Thyroid gland (tissue), 4 donors: ENCODE measurements around the gene NADK. TPM values are rescaled to one million over a fixed set of nuclear protein-coding genes. Genes with fewer than 3 reads are reported as not detected.

ENCODE experiments used
- DNase-seq, 2 donors: peaks; one replicate each; pipeline ENCODE4 v3.0.0-alpha.2; 2019
- H3K27ac ChIP-seq, 3 donors: fragments of 200-600 bp; sonication (generic); 1 replicate in 2 of 3; 2 replicates in 1 of 3; pipeline ENCODE4 v1.5.1; 2016 to 2019; ENCODE audit warnings: mild to moderate bottlenecking in 1 of 3, moderate library complexity in 1 of 3
- H3K27me3 ChIP-seq: fragments of 200-600 bp; sonication (generic); one replicate; pipeline ENCODE4 v1.5.1; 2019
- H3K36me3 ChIP-seq, 2 donors: fragments of 200-600 bp; sonication (generic); one replicate each; pipeline ENCODE4 v1.5.1; 2016 to 2019
- H3K4me1 ChIP-seq, 2 donors: fragments of 200-600 bp; sonication (generic); one replicate each; pipeline ENCODE4 v1.5.1; 2017 to 2019
- H3K4me3 ChIP-seq, 3 donors: fragments of 200-600 bp; sonication (generic); replicated peaks in 1 of 3; 1 replicate in 2 of 3; 2 replicates in 1 of 3; pipeline ENCODE4 v1.5.1; 2016; ENCODE audit warnings: mild to moderate bottlenecking in 1 of 3
- H3K9me3 ChIP-seq: fragments of 200-600 bp; sonication (generic); one replicate; pipeline ENCODE4 v1.5.1; 2017
- POLR2A ChIP-seq, 2 donors: fragments of 450-650 bp; IDR thresholded peaks; one replicate each; pipeline ENCODE4 v1.6.1; 2017; ENCODE audit warnings: antibody characterized with exemption in 2 of 2, mild to moderate bottlenecking in 2 of 2, moderate library complexity in 1 of 2
- WGBS, 2 donors: methylation state at CpG; one replicate each; pipeline ENCODE4 v1.1.5; 2017; 5-methylcytosine and 5-hydroxymethylcytosine counted together
- intact Hi-C: fragments of 100-400 bp; cut with DNase I; formaldehyde crosslinking; loops from one replicate; pipeline ENCODE4 v1.15.1; 2023
- total RNA-seq, 4 donors: library from RNA; depleted of rRNA; stranded (reverse); fragments of >200 nt; gene quantifications; one replicate each; pipeline ENCODE4 v1.2.3, GENCODE V29; 2016
- TF ChIP-seq, protein P1 (sequence below), 6 experiments: fragments of 200-600 bp in 3 of 6; fragments of 450-650 bp in 3 of 6; sonication (generic) in 3 of 6; IDR thresholded peaks; one replicate each; pipeline ENCODE4 v1.5.1; 2016 to 2019; ENCODE audit warnings: antibody characterized with exemption in 6 of 6, mild to moderate bottlenecking in 2 of 6, inconsistent platforms in 1 of 6, moderate library complexity in 1 of 6

Gene NADK
- total RNA-seq, 4 donors from 2014 or later, result 64.8 to 91.4 (median 84.2) TPM

DNA sequence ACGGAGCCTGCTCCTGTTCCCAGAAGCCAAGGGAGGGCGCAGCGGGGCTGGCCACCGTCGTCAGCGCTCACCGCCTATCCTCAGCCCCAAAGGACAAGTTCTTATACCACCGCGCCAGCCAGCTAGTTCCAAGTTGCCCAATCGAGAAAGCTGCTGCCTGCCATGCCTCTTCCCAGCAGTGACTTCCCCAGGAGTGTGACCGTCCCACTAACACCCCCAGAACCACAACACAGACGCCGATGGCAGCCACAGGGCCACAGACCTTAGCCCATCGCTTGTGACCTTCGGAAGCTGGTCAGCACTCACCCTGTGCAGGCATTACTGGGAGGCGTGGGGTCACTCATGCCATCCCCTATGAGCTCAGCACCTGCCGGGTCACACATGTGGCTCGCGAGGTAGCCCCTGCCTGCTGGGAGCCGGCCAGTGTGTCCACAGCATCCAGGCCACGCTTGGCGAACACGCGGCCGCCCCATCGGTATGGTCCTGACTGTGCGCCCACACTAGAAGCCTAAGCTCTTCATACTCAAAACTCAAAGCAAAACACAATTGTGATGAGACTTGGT lies 20.1 kb downstream of the NADK start:
- H3K9me3 ChIP-seq, result no peaks in the 10 kb centered on the region
- intact Hi-C loops, result loop anchor here (5.0 kb wide), 1 partner anchor 149 kb away; no protein-coding TSS in a partner anchor
- H3K27ac ChIP-seq, result peak overlapping the region; percentile 90 to 95 (median 91)
- TF ChIP-seq, protein P1, sequence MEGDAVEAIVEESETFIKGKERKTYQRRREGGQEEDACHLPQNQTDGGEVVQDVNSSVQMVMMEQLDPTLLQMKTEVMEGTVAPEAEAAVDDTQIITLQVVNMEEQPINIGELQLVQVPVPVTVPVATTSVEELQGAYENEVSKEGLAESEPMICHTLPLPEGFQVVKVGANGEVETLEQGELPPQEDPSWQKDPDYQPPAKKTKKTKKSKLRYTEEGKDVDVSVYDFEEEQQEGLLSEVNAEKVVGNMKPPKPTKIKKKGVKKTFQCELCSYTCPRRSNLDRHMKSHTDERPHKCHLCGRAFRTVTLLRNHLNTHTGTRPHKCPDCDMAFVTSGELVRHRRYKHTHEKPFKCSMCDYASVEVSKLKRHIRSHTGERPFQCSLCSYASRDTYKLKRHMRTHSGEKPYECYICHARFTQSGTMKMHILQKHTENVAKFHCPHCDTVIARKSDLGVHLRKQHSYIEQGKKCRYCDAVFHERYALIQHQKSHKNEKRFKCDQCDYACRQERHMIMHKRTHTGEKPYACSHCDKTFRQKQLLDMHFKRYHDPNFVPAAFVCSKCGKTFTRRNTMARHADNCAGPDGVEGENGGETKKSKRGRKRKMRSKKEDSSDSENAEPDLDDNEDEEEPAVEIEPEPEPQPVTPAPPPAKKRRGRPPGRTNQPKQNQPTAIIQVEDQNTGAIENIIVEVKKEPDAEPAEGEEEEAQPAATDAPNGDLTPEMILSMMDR (IDR thresholded peaks at IDR 0.05), result no peak
- TF ChIP-seq POLR2A (IDR thresholded peaks at IDR 0.05), result no peak
- H3K4me3 ChIP-seq, result peak overlapping the region in 1 of 3 donors; percentile 4
- peaks cover 39 to 54% of the 10 kb centered on the region in 2 donors for H3K36me3 ChIP-seq
- peak; percentile 66 to 72 for DNase-seq
- peaks cover 25 to 32% of the 10 kb centered on the region in 2 donors for H3K4me1 ChIP-seq
- 75 to 81% methylated on average over 22 to 27 of the region's 27 CpGs for WGBS, 2 donors
- no peaks in the 10 kb centered on the region for H3K27me3 ChIP-seq

DNA sequence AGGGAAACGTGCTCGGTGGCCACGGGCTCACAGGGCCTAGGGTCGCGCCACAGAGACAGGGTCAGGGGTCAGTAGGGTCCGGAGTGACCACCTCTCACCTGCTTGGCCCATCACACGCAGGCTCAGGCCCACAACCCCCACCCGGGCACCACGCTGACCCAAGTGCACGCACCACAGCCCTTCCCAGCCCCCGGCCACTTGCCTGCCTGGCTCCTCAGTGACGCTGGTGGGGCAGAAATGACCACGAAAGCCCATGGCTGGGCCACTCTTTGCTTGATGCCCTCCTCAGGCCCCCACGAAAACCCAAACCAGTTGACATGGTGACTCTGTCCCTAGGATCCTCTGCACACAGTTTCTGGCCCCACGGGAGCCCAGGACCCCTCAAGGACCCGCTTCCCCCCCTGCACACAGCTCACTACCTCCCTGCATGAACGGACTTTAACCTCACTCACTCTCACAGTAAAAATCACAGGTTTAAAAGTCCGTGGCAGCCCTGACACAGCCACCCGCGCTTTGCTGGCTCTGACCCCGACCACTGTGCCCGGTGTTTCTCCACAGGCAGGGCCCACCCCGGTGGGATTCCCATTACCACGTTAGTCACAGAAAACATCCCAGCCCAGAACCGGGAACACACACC lies 20.7 kb downstream of the NADK start:
- Histone ChIP-seq H3K4me1 (peaks cover 25 to 32% of the 10 kb centered on the region in 2 donors), H3K27me3 (no peaks in the 10 kb centered on the region), H3K4me3 (no peak overlapping the region), H3K36me3 (peaks cover 41 to 58% of the 10 kb centered on the region in 2 donors), H3K27ac (peak overlapping the region; percentile 90 to 95 (median 91)), H3K9me3 (no peaks in the 10 kb centered on the region)
- TF ChIP-seq, protein P1 (IDR thresholded peaks at IDR 0.05), result no peak
- TF ChIP-seq POLR2A (IDR thresholded peaks at IDR 0.05), result no peak
- intact Hi-C loops, result loop anchor here (5.0 kb wide), 1 partner anchor 150 kb away; no protein-coding TSS in a partner anchor
- DNase-seq, result no peak
- 87% methylated on average over 22 to 25 of the region's 25 CpGs for WGBS, 2 donors

DNA sequence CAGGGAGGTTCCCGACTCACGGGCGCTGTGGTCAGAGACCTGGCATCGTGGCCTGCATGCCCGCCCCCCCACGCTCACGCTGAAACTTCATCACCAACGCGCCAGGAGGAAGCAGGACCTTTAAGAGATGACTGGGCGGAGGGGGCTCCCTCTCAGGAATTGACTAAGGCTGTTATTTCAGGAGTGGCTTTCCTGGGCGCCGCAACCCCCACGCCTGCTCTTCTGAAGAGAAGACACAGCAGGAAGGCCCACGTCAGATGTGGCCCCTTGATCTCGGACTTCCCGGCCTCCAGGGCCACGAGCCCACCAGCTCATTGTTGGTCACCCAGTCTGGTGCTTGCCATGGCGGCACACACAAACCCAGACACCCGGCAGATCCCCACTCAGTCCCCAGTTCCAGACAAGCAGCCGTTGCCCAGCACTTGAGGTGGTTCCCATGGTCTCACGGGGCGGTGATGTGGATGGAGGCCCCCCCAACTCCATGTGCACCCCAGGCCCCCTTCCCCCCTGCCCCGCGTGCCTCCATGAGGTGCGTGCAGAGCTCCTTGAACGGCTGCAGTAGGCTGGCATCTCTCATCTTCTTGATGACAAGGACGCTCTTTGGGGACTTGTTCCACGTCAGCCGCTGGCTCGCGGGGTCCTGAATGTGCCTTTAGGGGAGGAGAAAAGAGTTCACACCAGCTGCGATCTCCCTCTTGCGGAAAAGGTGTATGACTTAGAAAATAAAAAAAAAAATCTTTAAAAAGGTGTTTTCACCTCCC lies 21.4 kb downstream of the NADK start:
- DNase-seq, result no peak
- H3K27ac ChIP-seq, result peak overlapping the region in 2 of 3 donors; percentile 90 to 91
- TF ChIP-seq, protein P1 (IDR thresholded peaks at IDR 0.05), result no peak
- TF ChIP-seq POLR2A (IDR thresholded peaks at IDR 0.05), result no peak
- peaks cover 44 to 57% of the 10 kb centered on the region in 2 donors for H3K36me3 ChIP-seq
- intact Hi-C loops, result loop anchor here (5.0 kb wide), 1 partner anchor 150 kb away; no protein-coding TSS in a partner anchor
- no peaks in the 10 kb centered on the region for H3K27me3 ChIP-seq
- H3K4me1 ChIP-seq, result peaks cover 25 to 32% of the 10 kb centered on the region in 2 donors
- no peak overlapping the region for H3K4me3 ChIP-seq
- WGBS, 2 donors, result 90 to 93% methylated on average over 27 to 33 of the region's 33 CpGs
- no peaks in the 10 kb centered on the region for H3K9me3 ChIP-seq

DNA sequence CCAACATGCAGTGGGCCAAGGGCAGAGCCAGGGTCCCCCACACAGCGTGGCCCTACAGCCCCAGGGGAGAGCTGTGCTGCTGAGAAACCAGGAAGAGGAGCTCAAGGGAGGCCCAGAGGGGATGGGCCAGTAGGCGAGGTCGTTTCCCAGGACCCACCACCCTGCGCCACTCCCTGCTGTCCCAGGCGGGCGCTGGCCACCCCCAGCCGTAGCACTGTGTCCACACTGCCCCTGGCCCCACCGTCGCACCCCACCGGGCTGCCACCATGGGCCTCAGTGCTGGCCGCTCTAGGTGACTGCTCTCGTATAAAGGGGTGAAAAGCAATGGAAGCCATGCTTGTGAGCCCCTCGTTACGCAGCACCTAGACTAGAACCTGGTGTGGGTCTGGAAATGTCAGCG lies 22.4 kb downstream of the NADK start:
- 93% methylated on average over 8 to 12 of the region's 15 CpGs for WGBS, 2 donors
- H3K36me3 ChIP-seq, result peaks cover 42 to 50% of the 10 kb centered on the region in 2 donors

More for the DNA sequence above, 22.4 kb downstream of the NADK start:
- Histone ChIP-seq H3K4me1 (peaks cover 25 to 32% of the 10 kb centered on the region in 2 donors), H3K27ac (no peak overlapping the region), H3K4me3 (no peak overlapping the region), H3K9me3 (no peaks in the 10 kb centered on the region), H3K27me3 (no peaks in the 10 kb centered on the region)
- intact Hi-C loops, result loop anchor here (5.0 kb wide), 1 partner anchor 151 kb away; no protein-coding TSS in a partner anchor
- no peak for TF ChIP-seq POLR2A (IDR thresholded peaks at IDR 0.05)
- TF ChIP-seq, protein P1 (IDR thresholded peaks at IDR 0.05), result no peak
- no peak for DNase-seq
